Effector CD4-positive, alpha-beta T cell (primary cell): ENCODE results near the gene TSHZ3.

ENCODE experiments used
- DNase-seq: peaks from one replicate; pipeline ENCODE4 v3.0.0-alpha.2; 2020

TSHZ3 gene

DNA sequence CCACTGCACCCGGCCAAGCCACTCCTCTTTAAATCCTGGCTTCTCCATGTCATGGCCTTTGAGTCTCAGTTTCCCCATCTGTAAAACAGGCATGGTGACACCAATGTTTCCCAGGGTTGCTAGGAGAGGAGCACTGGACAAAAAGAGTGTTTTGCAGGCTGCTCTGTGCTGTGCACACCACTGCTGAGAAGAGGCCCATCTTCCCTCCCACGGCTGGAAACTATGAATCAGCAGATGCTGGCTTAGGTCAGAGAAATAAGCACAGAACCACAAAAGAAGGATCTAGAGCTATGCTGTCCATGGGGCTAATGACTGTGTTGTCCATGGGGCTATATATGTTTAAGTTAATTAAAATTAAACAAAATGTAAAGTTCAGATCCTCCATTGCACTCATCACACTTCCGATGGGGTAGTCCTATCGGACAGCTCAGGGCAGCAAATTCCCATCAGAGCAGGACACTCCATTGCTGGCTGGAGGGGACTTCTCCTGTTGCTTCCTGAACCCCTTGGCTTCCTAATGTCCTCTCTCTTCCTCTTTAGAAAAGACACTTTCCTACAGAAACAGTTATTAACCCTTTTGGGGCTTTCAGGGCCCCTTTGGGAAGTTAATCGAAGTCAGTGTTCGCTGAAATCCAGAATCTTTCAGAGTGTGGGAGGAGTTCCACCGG is 37.1 kb downstream of the TSHZ3 start:
- no peak for DNase-seq

DNA sequence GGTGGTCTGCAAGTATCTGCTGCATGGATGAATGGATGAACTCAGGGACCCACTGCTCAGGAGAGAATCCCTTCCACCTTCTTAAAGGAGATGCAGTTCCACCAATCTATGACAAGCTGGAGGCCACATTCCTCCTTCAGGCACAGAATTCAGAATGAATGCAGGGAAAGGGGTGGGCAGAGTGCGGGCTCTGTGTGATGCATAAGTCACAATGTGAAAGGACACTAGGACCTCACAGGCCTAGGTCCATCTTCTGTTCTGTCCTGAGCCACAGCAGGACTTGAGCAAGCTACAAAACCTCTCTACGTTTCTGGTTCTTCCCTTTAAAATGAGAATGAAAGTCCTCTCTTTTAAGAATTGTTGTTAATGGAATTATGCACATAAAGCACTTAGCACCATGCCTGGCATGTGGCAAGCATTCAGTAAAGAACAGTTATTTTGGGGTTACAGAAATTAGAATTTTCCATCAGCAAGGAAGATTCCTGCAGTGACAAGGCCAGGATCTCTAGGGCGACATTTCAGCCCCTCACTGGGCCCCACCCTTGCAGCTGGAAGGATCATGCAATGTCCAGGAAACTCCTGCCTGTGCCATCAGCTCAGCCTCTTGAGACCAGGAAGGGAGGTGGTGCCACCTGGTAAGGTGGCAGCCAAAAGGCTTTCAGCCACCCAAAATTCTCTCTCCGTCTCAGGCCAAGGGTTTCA is 38.7 kb downstream of the TSHZ3 start:
- no peak for DNase-seq

- DNase-seq = no peak
Observed at GRCh38 chr19:31308781-31309180, 40.5 kb downstream of the TSHZ3 start.

GRCh38 chr19:31307071-31307669 is 42.1 kb downstream of the TSHZ3 start:
- DNase-seq = no peak

- DNase-seq = no peak
Observed at GRCh38 chr19:31306006-31306753, 43.1 kb downstream of the TSHZ3 start.

DNA sequence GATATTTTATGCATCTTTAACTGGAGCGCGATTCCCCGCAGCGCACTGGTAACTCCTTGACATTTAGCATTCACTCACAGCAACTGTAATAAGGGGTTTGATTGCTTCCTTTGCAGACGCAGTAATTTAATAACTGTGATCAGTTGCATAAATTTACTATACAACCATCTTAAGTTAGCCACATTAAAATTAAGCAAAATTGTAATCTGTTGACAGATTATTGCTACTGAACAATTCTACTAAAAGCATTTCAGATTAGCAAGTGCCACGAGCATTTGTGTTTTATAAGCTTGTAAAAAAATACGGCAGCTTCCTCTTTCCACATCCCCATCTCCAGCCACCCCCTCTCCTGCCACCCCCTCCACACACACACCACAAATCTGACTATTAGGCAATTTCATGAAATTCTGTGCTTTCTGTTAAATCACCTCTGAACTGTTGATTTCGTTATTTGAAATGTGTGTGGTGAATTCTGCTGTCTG is 44.4 kb downstream of the TSHZ3 start:
- no peak for DNase-seq

DNA sequence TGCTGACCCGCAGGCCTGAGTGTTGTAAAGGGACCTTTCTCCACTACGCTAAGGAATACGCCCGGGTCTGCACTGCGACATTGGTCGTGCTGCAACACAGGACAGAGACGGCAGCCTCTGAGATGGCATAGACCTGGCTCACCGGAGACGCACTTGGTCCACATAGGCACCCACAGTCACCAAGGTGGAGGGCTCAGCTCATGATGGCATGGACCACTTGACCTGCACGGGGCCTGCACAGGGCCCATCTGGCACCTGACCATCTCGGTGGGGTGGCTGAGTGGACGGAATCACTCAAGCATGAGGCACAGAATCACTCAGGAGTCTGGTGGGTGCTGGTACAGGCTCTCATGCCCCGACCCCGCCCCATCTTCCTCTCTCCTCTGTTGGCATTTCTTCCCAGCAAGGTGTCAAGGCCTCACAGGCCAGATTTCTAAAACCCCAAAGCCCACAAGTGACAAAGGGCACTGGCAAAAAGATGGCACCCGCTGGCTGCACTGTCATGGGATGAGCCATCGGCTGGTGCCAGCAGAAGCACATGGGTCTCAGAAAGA is 45.9 kb downstream of the TSHZ3 start:
- no peak for DNase-seq

GRCh38 chr19:31301306-31301980 is 47.8 kb downstream of the TSHZ3 start:
- no peak for DNase-seq

DNA sequence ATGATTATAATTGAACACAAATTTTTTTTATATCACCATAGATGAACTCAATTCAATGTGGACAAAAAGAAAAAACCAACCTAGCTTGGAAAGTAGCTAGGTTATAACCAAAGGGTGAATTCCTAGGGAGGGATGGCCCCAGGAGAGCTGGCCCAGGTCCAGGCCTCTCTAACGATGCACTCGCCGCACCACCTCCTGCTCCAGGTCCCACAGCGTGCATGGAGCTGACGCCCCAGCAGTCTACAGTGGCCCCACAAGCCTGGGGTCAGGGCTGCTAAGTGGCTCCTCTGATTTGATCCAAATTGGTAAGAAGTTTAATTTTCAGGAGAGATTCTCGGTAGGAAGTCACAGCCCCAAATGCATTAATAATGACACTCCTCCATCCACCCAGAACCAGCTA is 48.8 kb downstream of the TSHZ3 start:
- DNase-seq = no peak

- no peak for DNase-seq
Observed at GRCh38 chr19:31299665-31300064, 49.6 kb downstream of the TSHZ3 start.

DNA sequence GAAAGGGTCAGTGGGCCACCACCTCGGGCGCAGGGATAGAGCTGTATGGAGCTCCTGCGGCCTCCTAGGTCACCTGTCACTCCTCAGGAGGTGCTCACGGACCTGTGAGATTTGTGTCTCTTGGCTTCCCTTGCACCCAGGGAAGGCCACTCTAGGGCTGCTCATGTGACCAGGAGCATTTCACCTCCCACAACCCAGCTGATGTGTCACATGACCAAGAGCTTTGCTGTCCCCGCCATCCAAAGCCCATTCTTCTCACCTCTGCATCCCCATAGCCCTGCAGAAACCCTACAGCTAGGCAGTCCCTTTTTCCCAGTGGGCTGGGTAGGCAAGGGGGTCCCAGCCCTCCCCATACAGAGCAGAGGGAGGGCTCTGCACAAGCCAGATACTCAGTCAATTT is 51.2 kb downstream of the TSHZ3 start:
- DNase-seq = no peak

DNA sequence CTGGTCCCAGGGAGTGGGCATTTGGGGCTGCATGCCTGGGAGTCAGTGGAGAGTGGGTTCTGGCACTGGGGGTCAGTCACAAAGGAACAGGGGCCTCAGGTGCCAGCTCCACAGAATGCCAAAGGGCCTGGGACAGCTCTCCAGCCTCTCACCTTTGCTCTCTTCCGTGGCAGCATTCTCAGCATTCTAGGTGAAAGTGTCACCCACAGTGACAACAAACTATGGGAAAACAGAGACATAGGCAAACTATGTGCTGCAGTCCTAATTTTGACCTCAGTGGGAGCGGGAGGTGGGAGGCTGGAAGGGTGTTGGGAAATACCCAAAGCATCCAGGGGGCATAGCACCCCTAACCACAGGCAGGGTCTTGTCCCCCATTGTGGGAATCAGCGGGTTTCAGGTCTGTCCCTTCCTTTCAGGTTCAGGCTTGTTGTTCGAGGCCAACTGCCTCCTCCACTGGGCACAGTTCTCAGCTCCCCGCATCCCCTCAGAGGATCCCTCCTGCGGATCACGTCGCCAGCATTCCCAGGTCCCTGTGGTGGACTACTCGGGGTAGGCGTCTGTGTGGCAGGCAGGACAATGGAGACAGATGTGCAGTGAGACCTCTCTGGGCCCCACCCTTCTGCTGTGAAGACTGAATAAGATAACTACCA is 52.4 kb downstream of the TSHZ3 start:
- DNase-seq = no peak

- DNase-seq = no peak
Observed at GRCh38 chr19:31294189-31294588, 55.0 kb downstream of the TSHZ3 start.

DNA sequence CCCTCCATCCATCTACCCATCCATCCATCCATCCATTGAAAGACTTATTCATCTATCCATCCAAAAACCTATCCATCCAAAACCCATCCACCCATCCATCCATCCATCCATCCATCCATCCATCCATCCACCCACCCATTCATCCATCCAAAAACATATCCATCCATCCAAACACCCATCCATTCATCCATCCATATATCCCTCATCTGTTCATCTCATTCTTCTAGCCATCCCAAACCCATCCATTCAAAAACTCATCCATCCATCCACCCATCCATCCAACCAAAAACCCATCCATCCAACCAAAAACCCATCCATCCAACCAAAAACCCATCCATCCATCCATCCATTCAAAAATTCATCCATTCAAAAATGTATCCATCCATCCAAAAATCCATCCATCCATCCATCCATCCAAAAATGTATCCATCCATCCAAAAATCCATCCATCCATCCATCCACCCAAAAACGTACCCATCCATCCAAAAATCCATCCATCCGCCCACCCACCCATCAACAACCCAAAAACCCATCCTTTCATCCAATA is 56.5 kb downstream of the TSHZ3 start:
- DNase-seq = no peak

- DNase-seq = no peak
Observed at GRCh38 chr19:31290931-31291590, 58.2 kb downstream of the TSHZ3 start.

- DNase-seq = no peak
Observed at GRCh38 chr19:31289976-31290375, 59.3 kb downstream of the TSHZ3 start.

- DNase-seq = no peak
Observed at GRCh38 chr19:31289381-31289880, 59.8 kb downstream of the TSHZ3 start.

DNA sequence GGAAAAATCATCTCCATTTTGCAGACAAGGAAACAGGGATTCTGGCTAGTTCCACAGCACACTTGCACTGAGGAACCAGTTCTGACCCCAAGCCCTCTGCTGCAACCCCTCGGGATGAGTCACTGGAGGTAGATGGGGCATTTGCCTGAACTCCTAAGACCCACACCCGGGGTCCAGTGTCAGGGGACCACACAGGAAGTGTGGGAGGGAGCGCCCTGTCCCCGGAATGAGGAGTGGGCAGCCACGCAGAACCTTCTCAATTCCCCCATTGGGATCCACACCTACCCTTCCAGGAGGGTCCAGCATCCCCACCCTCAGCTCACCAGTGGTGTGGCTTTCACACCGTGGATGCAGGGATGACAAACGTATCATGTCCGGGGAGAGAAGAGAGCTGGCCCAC is 62.7 kb downstream of the TSHZ3 start:
- DNase-seq = no peak

DNA sequence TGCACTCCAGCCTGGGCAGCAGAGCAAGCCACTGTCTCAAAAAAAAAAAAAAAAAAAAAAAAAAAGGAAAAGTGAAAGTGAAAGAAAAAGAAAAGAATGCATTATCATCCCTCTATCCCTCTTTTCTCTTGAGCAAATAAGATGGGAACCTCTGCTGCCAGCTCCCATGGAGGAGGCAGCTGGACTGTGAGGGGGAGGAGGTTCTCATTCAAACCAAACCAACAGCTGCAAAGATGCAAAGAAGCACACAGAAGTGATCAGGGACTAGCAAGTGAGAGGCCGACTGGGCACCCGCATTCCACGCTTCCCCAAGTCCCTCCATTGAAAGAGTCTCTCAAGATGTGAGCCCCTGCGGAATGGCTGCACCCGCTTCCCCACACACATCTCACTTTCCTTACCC is 63.5 kb downstream of the TSHZ3 start:
- DNase-seq = no peak

- no peak for DNase-seq
Observed at GRCh38 chr19:31284621-31285020, 64.6 kb downstream of the TSHZ3 start.

DNA sequence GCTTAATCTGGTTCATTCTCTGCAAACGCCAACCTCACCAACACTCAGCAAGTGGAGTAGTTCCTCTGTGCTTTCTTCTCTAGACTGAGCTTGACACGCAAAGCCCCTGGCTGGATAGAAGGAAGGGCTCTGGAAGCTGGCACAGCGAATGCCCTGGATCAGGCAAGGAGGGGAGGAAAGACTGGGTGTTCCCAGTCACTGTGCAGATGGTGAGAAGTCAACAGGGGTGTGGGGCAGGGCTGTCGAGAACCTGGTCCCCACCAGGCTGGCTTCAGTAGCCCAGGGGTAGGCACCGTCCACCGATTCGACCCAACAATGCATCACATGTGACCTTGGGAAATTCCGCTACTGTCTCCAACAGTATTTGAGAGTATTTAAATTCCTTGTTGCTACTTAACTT is 65.5 kb downstream of the TSHZ3 start:
- no peak for DNase-seq
